HCT116 (cell line): ENCODE data around the gene SMNDC1. TPM values are rescaled to one million over a fixed set of nuclear protein-coding genes. Genes with fewer than 3 reads are reported as not detected.

ENCODE experiments used
- ATAC-seq: fragments of 200-7000 bp; cut with Tn5 transposase; 2 replicates; pipeline ENCODE4 v1.9.1; 2020; ENCODE audit warnings: mild to moderate bottlenecking, moderate library complexity
- BruUV-seq: library from RNA; stranded (reverse); fragments of 400-500 nt; replicated peaks from 2 replicates; lab custom pipeline; 2021; lab: Mats Ljungman, UMichigan
- CTCF ChIA-PET: fragments of 300-600 bp; sonication (Branson Sonifier 250); formaldehyde crosslinking; loops from one replicate; lab custom pipeline; 2021; ENCODE audit warnings: antibody characterized with exemption; lab: Charles Lee
- POLR2A ChIA-PET: fragments of 300-600, 350-600 bp; sonication (Branson Sonifier 250); formaldehyde crosslinking; loops from one replicate; lab custom pipeline; 2021; ENCODE audit warnings: antibody characterized with exemption; lab: Charles Lee
- RAD21 ChIA-PET, 2 experiments: fragments of 300-600 bp; sonication (Branson Sonifier 250); formaldehyde crosslinking; loops; one replicate each; lab custom pipeline; 2023; ENCODE audit warnings: low total read pairs in 2 of 2; ENCODE audit not compliant: uncharacterized antibody in 2 of 2, unreplicated experiment in 2 of 2, low non-redundant PET in 1 of 2; lab: Charles Lee
- DNase-seq: peaks from one replicate; pipeline ENCODE4 v3.0.0-alpha.2; 2010; ENCODE audit warnings: low read depth, low spot score
- H2AFZ ChIP-seq: fragments of 200-600 bp; shearing (Covaris generic), sonication (generic); 2 replicates; pipeline ENCODE4 v1.6.1; 2017; ENCODE audit warnings: low read depth, mixed run types, mixed read lengths, antibody characterized with exemption, low read length; ENCODE audit not compliant: poor library complexity, severe bottlenecking
- H3K27ac ChIP-seq: 2 replicates; pipeline ENCODE4 v1.5.1; 2012; ENCODE audit warnings: low read depth, low read length
- H3K27me3 ChIP-seq: fragments of 200-600 bp; sonication (generic); 2 replicates; pipeline ENCODE4 v1.6.1; 2016; ENCODE audit warnings: mixed run types, low read length, mixed read lengths; ENCODE audit not compliant: insufficient read depth
- H3K36me3 ChIP-seq, 2 experiments: fragments of 200-500 bp in 1 of 2; fragments of 200-600 bp in 1 of 2; sonication (Bioruptor generic) in 1 of 2; sonication (generic) in 1 of 2; 2 replicates each; pipeline versions ENCODE4 v1.5.1 to v1.6.1; 2014 to 2016; ENCODE audit warnings: low read length in 2 of 2, inconsistent platforms in 1 of 2, mixed read lengths in 1 of 2, mixed run types in 1 of 2; ENCODE audit not compliant: insufficient read depth in 2 of 2, control insufficient read depth in 1 of 2
- H3K4me1 ChIP-seq, 2 experiments: fragments of 200-600 bp in 1 of 2; sonication (generic) in 1 of 2; 2 replicates each; pipeline versions ENCODE4 v1.5.1 to v1.6.1; 2012 to 2017; ENCODE audit warnings: low read length in 2 of 2, inconsistent platforms in 1 of 2, mild to moderate bottlenecking in 1 of 2, mixed read lengths in 1 of 2, mixed run types in 1 of 2, moderate library complexity in 1 of 2; ENCODE audit not compliant: insufficient read depth in 2 of 2, control insufficient read depth in 1 of 2
- H3K4me2 ChIP-seq: fragments of 200-600 bp; sonication (generic); 2 replicates; pipeline ENCODE4 v1.6.1; 2017; ENCODE audit warnings: mixed run types, low read length, mixed read lengths
- H3K4me3 ChIP-seq, 2 experiments: fragments of 200-600 bp in 1 of 2; sonication (generic) in 1 of 2; replicated peaks in 1 of 2; 2 replicates each; pipeline ENCODE4 v1.5.1; 2011 to 2016; ENCODE audit warnings: low read length in 2 of 2, control low read depth in 1 of 2, low read depth in 1 of 2, mild to moderate bottlenecking in 1 of 2, mixed read lengths in 1 of 2, mixed run types in 1 of 2
- H3K79me2 ChIP-seq: fragments of 200-600 bp; sonication (generic); 2 replicates; pipeline ENCODE4 v1.6.1; 2017; ENCODE audit warnings: mild to moderate bottlenecking, mixed run types, low read length, moderate library complexity, mixed read lengths; ENCODE audit not compliant: insufficient read depth
- H3K9ac ChIP-seq: fragments of 200-600 bp; sonication (generic); 2 replicates; pipeline ENCODE4 v1.6.1; 2016; ENCODE audit warnings: low read length, mixed read lengths
- H3K9me2 ChIP-seq: fragments of 200-600 bp; sonication (generic), shearing (Covaris generic); 2 replicates; pipeline ENCODE4 v1.6.1; 2017; ENCODE audit warnings: mixed run types, mild to moderate bottlenecking, moderate library complexity; ENCODE audit not compliant: insufficient read depth
- H3K9me3 ChIP-seq, 2 experiments: fragments of 200-500 bp in 1 of 2; fragments of 200-600 bp in 1 of 2; sonication (Bioruptor generic) in 1 of 2; sonication (generic) in 1 of 2; 2 replicates each; pipeline ENCODE4 v1.6.1; 2014 to 2017; ENCODE audit warnings: low read length in 2 of 2, mixed read lengths in 2 of 2, inconsistent platforms in 1 of 2, low read depth in 1 of 2, mild to moderate bottlenecking in 1 of 2, mixed run types in 1 of 2, moderate library complexity in 1 of 2; ENCODE audit not compliant: control insufficient read depth in 1 of 2, insufficient read depth in 1 of 2
- H4K20me1 ChIP-seq: fragments of 200-600 bp; sonication (generic), shearing (Covaris generic); 2 replicates; pipeline ENCODE4 v1.6.1; 2017; ENCODE audit warnings: mixed run types, mild to moderate bottlenecking, moderate library complexity; ENCODE audit not compliant: insufficient read depth
- CBX3 ChIP-seq: IDR thresholded peaks from 2 replicates; pipeline ENCODE4 v1.6.1; 2012; ENCODE audit warnings: low read depth
- CEBPB ChIP-seq: IDR thresholded peaks from 2 replicates; pipeline ENCODE4 v1.6.1; 2012; ENCODE audit warnings: low read depth
- ELF1 ChIP-seq: IDR thresholded peaks from 2 replicates; pipeline ENCODE4 v1.6.1; 2012; ENCODE audit warnings: low read depth, borderline replicate concordance
- EZH2phosphoT487 ChIP-seq: fragments of 200-600 bp; IDR thresholded peaks from 2 replicates; pipeline ENCODE4 v1.6.1; 2018; ENCODE audit warnings: antibody characterized with exemption, borderline replicate concordance
- FOSL1 ChIP-seq: IDR thresholded peaks from 2 replicates; pipeline ENCODE4 v1.6.1; 2012; ENCODE audit warnings: low read depth
- JUND ChIP-seq: IDR thresholded peaks from 2 replicates; pipeline ENCODE4 v1.6.1; 2012
- POLR2A ChIP-seq: IDR thresholded peaks from 2 replicates; pipeline ENCODE4 v1.7.0; 2011; ENCODE audit warnings: borderline replicate concordance; ENCODE audit not compliant: insufficient read depth, insufficient read length; ENCODE audit errors: extremely low read depth
- POLR2AphosphoS5 ChIP-seq: IDR thresholded peaks from 2 replicates; pipeline ENCODE4 v1.6.1; 2011; ENCODE audit warnings: mild to moderate bottlenecking, low read depth, low read length, moderate library complexity
- SRF ChIP-seq: IDR thresholded peaks from 2 replicates; pipeline ENCODE4 v1.6.1; 2012; ENCODE audit warnings: low read depth
- TCF7L2 ChIP-seq: IDR thresholded peaks from 2 replicates; pipeline ENCODE4 v1.7.0; 2011; ENCODE audit warnings: borderline replicate concordance, inconsistent platforms; ENCODE audit not compliant: insufficient read depth, insufficient read length; ENCODE audit errors: extremely low read depth
- YY1 ChIP-seq: IDR thresholded peaks from 2 replicates; pipeline ENCODE4 v1.6.1; 2011; ENCODE audit warnings: low read length, low read depth, moderate library complexity, mild to moderate bottlenecking; ENCODE audit not compliant: insufficient replicate concordance; ENCODE audit errors: extremely low read depth
- ZFX ChIP-seq: fragments of 450-650 bp; IDR thresholded peaks from 2 replicates; pipeline ENCODE4 v1.6.1; 2017
- ZNF274 ChIP-seq: fragments of 200-500 bp; sonication (Bioruptor generic); IDR thresholded peaks from 2 replicates; pipeline ENCODE4 v1.6.1; 2014; ENCODE audit warnings: mild to moderate bottlenecking, low read depth, low read length, inconsistent platforms
- intact Hi-C: fragments of 100-400 bp; cut with micrococcal nuclease; formaldehyde crosslinking; loops from 2 replicates; pipeline ENCODE4 v1.10.0; 2022
- total RNA-seq: library from RNA; stranded (reverse); gene quantifications from one replicate; pipeline ENCODE4 v1.2.1, GENCODE V29; 2021; ENCODE audit not compliant: unreplicated experiment
- TF ChIP-seq, protein P1 (sequence below): IDR thresholded peaks from 2 replicates; pipeline ENCODE4 v1.6.1; 2012
- TF ChIP-seq, protein P2 (sequence below): IDR thresholded peaks from 2 replicates; pipeline ENCODE4 v1.6.1; 2011; ENCODE audit warnings: mild to moderate bottlenecking, low read length, moderate library complexity; ENCODE audit not compliant: insufficient replicate concordance; ENCODE audit errors: extremely low read depth
- TF ChIP-seq, protein P3 (sequence below), 3 experiments: fragments of 200-600 bp in 1 of 3; sonication (generic) in 1 of 3; IDR thresholded peaks in 2 of 3; conservative IDR thresholded peaks in 1 of 3; 2 replicates each; pipeline ENCODE4 v1.5.1; 2012 to 2017; ENCODE audit warnings: low read depth in 2 of 3, low read length in 2 of 3, antibody characterized with exemption in 1 of 3, borderline replicate concordance in 1 of 3, control low read depth in 1 of 3, mild to moderate bottlenecking in 1 of 3, mixed read lengths in 1 of 3, mixed run types in 1 of 3, moderate library complexity in 1 of 3; ENCODE audit not compliant: insufficient read depth in 1 of 3

The SMNDC1 gene
- total RNA-seq, 1 experiment from 2014 or later = 61.7 TPM

DNA sequence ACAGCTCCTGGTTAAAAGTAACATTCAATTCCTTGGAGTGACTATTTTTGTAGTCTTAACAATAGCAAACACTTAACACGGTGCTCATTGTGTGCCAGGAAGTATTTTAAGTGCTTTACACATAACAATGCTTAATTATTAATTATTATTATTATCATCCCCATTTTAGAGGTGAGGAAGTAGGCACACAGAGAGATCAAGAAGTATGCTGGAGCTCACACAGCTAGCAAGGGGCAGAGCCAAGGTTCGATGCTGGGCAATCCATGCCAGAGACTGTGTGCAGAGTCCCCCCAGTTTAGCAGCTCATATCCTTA lies 48.2 kb upstream of the SMNDC1 start:
- Histone ChIP-seq H3K9me3 (no peaks in the 10 kb centered on the region), H3K4me1 (peaks cover 43 to 54% of the 10 kb centered on the region in 2 experiments), H3K9me2 (no peaks in the 10 kb centered on the region), H3K36me3 (no peaks in the 10 kb centered on the region), H3K9ac (peak overlapping the region; percentile 37; the same call in 1 of the 2 replicates), H4K20me1 (no peaks in the 10 kb centered on the region), H3K4me3 (peak overlapping the region; percentile 27 to 36; a peak in 3 of 4 replicates), H3K27ac (no peak overlapping the region), H3K4me2 (peak overlapping the region; percentile 69), H2AFZ (peak overlapping the region; percentile 84), H3K79me2 (no peaks in the 10 kb centered on the region), H3K27me3 (no peaks in the 10 kb centered on the region)
- ChIA-PET CTCF (interaction anchor here (0.7 to 4.5 kb wide), 9 partner anchors 11 to 194 kb away, joined by 3 to 31 read pairs (median 7); no protein-coding TSS in a partner anchor), RAD21 (interaction anchor here in 1 of 2 experiments (0.6 kb wide), 1 partner anchor 42 kb away, joined by 3 read pairs; no protein-coding TSS in a partner anchor), POLR2A (interaction anchor here (1.0 to 4.3 kb wide), 11 partner anchors 26 to 161 kb away, joined by 3 to 29 read pairs (median 4); partner anchors contain the start of gene DUSP5)
- no TSS peak for BruUV-seq
- TF ChIP-seq JUND (no peak), EZH2phosphoT487 (no peak), ELF1 (no peak), YY1 (no peak), ZNF274 (no peak), SRF (no peak), TCF7L2 (no peak), POLR2A (no peak), CEBPB (no peak), ZFX (no peak), POLR2AphosphoS5 (no peak), CBX3 (no peak), FOSL1 (no peak)
- TF ChIP-seq, protein P1, sequence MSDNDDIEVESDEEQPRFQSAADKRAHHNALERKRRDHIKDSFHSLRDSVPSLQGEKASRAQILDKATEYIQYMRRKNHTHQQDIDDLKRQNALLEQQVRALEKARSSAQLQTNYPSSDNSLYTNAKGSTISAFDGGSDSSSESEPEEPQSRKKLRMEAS = no peak
- TF ChIP-seq, protein P2, sequence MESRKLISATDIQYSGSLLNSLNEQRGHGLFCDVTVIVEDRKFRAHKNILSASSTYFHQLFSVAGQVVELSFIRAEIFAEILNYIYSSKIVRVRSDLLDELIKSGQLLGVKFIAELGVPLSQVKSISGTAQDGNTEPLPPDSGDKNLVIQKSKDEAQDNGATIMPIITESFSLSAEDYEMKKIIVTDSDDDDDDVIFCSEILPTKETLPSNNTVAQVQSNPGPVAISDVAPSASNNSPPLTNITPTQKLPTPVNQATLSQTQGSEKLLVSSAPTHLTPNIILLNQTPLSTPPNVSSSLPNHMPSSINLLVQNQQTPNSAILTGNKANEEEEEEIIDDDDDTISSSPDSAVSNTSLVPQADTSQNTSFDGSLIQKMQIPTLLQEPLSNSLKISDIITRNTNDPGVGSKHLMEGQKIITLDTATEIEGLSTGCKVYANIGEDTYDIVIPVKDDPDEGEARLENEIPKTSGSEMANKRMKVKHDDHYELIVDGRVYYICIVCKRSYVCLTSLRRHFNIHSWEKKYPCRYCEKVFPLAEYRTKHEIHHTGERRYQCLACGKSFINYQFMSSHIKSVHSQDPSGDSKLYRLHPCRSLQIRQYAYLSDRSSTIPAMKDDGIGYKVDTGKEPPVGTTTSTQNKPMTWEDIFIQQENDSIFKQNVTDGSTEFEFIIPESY = no peak
- TF ChIP-seq, protein P3, sequence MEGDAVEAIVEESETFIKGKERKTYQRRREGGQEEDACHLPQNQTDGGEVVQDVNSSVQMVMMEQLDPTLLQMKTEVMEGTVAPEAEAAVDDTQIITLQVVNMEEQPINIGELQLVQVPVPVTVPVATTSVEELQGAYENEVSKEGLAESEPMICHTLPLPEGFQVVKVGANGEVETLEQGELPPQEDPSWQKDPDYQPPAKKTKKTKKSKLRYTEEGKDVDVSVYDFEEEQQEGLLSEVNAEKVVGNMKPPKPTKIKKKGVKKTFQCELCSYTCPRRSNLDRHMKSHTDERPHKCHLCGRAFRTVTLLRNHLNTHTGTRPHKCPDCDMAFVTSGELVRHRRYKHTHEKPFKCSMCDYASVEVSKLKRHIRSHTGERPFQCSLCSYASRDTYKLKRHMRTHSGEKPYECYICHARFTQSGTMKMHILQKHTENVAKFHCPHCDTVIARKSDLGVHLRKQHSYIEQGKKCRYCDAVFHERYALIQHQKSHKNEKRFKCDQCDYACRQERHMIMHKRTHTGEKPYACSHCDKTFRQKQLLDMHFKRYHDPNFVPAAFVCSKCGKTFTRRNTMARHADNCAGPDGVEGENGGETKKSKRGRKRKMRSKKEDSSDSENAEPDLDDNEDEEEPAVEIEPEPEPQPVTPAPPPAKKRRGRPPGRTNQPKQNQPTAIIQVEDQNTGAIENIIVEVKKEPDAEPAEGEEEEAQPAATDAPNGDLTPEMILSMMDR (IDR thresholded peaks at IDR 0.05 in 2 of 3, conservative IDR thresholded peaks at IDR 0.05 in 1 of 3; ENCODE audit: borderline replicate concordance in 1 of 3, insufficient read depth in 1 of 3, low read depth in 2 of 3, low read length in 2 of 3) = no peak
- DNase-seq = no peak
- ATAC-seq = peak; percentile 0; the same call in 1 of the 2 replicates
- intact Hi-C loops = loop anchor here (5.0 kb wide), 2 partner anchors 41 to 59 kb away; no protein-coding TSS in a partner anchor
